Cardiac septum (tissue), 1 donor: ENCODE data around the gene MPP3. TPM values are rescaled to one million over a fixed set of nuclear protein-coding genes. Genes with fewer than 3 reads are reported as not detected.

Experiments
- DNase-seq: peaks from one replicate; pipeline ENCODE4 v3.0.0-alpha.2; 2020; ENCODE audit warnings: low spot score
- intact Hi-C: fragments of 100-400 bp; cut with DNase I; formaldehyde crosslinking; loops from one replicate; pipeline ENCODE4 v1.14.0; 2022
- total RNA-seq: library from RNA; stranded (reverse); fragmentation: NEBNext Ultra II Directional; extraction: Animal tissue kit (Norgen Biotek cat#: 25700); gene quantifications from one replicate; pipeline ENCODE4 v1.2.1, GENCODE V29; 2021
- donor health status: DM: no; HTN: no; CAD: no.

The MPP3 gene
- total RNA-seq, 1 donor from 2014 or later, result 20.0 TPM

DNA sequence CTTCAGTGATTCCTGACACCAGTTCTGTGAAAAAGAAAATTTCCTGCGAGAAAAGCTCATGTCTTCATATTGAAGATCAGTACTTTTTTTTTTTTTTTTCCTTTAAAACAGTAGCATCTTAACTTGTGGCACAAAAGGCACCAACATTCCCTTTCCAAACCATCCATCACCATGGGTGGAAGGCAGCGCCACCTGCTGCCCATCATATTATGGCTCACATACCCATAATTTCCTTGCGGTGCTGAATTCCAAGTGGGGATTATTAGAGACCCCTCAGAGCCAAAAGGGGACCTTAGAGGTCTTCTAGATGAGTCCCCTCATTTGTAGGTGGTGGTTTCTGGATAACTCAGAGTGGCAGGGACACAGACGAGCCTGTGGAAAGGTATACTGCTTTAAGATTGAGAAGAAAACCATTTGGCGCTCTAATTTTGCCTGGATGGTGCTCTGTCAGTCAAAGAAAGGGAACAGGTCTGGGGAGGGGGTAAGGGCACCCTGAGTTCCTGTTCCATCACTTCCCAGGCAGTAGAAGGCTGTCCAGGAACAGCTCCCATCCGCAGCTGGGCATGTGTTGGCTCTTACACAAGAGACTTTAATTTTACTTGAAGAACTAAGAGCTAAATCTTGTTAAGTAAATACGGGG is 66.4 kb downstream of the MPP3 start:
- intact Hi-C loops, result no loop called here
- no peak for DNase-seq

DNA sequence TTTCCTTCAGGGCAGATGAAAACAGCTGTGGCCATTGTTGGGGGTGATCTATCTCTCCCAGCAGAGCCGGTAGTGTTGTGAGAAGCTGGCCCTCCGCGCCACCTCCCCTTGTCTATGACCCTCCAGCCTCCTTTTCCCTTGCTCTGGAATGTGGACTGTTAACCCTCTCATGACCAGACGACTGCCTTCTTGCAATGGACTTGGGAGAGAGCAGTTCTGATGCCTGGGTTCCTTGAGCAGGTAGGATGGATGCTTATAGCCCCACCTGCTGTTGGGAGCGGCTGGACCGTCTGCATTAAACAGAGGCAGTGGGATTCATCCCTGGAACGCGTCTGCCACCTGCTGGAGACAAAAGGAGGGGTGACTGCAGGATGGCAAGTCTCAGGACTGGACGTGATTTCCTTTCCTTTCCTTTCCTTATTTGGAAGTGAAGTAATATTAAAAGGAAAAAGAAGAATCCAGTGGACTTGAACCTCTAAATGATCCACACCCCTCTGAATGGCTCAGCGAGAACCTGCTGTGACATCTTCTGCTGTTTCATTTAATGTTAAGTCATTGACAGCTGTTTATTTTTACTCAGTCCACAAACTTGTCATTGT is 72.6 kb downstream of the MPP3 start:
- intact Hi-C loops, result loop anchor here (1.0 kb wide), 1 partner anchor 66 kb away; no protein-coding TSS in a partner anchor
- DNase-seq, result peak; percentile 95

DNA sequence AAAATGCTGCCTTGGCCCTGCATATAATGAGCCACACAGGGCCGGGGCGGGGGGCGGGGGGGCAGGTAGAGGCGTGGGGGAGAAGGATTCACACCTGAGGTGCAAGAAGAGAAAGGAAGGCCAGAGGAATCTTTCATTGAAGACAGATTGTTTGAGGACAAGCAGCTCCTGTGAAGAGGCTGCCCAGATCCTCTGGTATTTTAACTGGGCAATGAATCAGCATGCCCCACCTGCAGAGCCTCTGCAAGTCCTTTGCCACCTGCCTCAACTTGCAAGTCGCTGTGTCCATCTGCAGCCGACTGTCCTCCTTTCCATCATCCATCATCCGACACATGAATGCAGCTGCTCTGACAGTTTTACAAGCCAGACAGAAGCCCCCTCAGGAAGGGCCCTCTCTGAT is 73.1 kb downstream of the MPP3 start:
- intact Hi-C loops, result loop anchor here (1.0 to 5.0 kb wide), 2 partner anchors 66 to 183 kb away; no protein-coding TSS in a partner anchor
- peak; percentile 39 for DNase-seq

DNA sequence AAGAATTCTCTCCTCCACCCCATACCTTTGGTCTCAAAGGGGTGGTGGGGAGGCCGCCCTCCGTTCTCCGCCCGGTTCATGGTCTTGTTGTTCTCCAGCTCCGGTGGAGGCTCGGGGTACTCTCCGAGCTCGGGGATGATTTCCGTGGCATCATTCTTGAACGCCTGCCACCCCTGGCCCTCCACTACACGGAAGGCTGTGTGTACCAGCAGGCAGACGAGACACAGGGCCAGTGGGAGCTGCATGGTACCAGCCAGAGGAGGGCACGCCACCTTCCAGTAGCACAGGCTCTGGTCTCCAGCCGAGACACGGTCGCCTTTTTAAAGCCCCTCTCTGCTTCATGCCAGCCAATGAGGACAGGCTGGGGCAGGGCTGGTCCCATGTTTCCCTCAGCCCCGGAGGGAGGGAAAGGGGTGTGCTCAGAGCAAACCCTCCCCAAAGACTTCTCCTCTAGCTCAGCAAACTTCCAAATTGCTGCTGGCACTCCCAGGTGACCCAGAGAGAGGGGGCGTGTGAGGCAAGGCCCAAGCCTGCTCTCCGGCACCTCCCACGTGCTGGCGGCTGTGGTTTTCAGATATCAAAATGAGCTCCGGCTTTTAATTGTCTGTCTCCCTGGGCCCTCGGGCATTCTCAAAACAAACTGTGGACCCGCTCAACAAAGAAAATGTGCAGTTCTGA is 74.3 kb downstream of the MPP3 start, which contains the start of gene SOST:
TSS of gene SOST (minus strand) at position 295 of the 678 bp plus-strand sequence. CDS start at position 245, 50 bp downstream.
- DNase-seq, result peak; percentile 57
- intact Hi-C loops, result loop anchor here (5.0 kb wide), 1 partner anchor 181 kb away; no protein-coding TSS in a partner anchor

DNA sequence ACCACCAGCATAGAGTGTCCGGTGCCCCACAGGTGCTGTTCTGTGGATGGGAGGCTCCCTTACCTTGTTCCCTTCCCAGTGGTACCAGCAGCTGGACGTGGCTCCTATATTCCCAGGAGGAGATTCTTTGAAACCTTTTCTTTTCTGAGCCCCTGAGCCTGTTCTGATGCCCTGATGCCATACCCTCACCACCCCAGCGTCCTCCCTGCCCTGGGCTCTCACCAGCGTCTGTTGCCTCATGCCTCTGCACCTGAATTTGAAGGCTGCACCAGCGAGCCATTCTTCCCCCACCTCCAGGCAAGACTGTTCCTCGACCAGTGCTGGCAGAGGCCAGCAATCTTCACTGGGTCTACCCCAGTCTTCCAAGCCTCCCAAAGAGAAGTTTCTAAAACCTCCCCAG is 74.9 kb downstream of the MPP3 start:
- DNase-seq, result peak; percentile 68
- intact Hi-C loops, result loop anchor here (5.0 kb wide), 1 partner anchor 181 kb away; no protein-coding TSS in a partner anchor

- DNase-seq, result peak; percentile 59
- intact Hi-C loops, result loop anchor here (5.0 kb wide), 1 partner anchor 180 kb away; no protein-coding TSS in a partner anchor
These were observed 75.7 kb downstream of the MPP3 start for GRCh38 chr17:43757171-43757660.

GRCh38 chr17:43756201-43756600 is 76.7 kb downstream of the MPP3 start:
- no peak for DNase-seq
- intact Hi-C loops, result loop anchor here (5.0 kb wide), 1 partner anchor 179 kb away; no protein-coding TSS in a partner anchor

- DNase-seq, result peak; percentile 72
- intact Hi-C loops, result loop anchor here (5.0 kb wide), 1 partner anchor 178 kb away; no protein-coding TSS in a partner anchor
These were observed 77.5 kb downstream of the MPP3 start for GRCh38 chr17:43755389-43755875.

- intact Hi-C loops, result loop anchor here (5.0 kb wide), 1 partner anchor 178 kb away; no protein-coding TSS in a partner anchor
- no peak for DNase-seq
These were observed 78.0 kb downstream of the MPP3 start for GRCh38 chr17:43754947-43755346.

DNA sequence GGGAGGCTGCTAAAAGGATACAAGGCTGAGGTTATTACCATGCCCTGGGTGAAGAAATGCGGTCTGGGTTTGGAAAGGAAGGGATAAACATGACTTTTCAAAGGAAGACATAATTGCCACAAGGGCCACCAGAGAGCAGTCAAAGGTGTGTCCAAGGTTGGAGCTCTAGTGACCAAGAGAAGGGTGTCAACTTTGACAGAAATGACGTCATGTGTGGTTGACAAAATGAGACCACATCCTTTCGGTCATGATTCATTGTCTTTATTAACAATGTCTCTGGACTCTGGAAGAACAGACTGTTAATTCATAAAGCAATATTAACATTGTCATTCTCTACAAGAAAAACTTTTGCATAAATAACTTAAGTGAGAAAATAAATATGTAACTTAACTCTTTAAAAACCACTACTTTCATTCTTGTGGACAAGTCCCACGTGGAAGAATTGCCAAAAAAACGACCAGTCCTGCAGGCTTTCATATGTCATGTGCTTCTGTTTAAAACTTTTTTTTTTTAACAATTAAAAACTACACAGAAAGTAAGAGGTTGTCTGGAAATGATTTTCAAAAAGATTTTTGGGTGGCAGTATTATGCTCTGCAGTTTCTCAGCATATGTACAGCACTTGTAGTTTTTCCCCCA is 79.3 kb downstream of the MPP3 start:
- intact Hi-C loops, result no loop called here
- DNase-seq, result peak; percentile 4

Other genes with a start within 250 kb of the MPP3 start
- gene MEOX1, start 171.2 kb downstream of the MPP3 start, total RNA-seq, result 19.8 TPM
- gene SOST, start 74.4 kb downstream of the MPP3 start, total RNA-seq, result 0.24 TPM
- gene DUSP3, start 54.2 kb downstream of the MPP3 start, total RNA-seq, result 224 TPM
- not detected for gene CFAP97D1, start 52.7 kb downstream of the MPP3 start, total RNA-seq
- 13.7 TPM for gene CD300LG, start 14.0 kb upstream of the MPP3 start, total RNA-seq
- gene MPP2, start 74.4 kb upstream of the MPP3 start, total RNA-seq, result 13.8 TPM
- gene PPY, start 109.3 kb upstream of the MPP3 start, total RNA-seq, result not detected
- gene PYY, start 120.8 kb upstream of the MPP3 start, total RNA-seq, result not detected
- gene NAGS, start 171.5 kb upstream of the MPP3 start, total RNA-seq, result 0.51 TPM
- gene TMEM101, start 181.8 kb upstream of the MPP3 start, total RNA-seq, result 12.4 TPM
- 39.2 TPM for gene LSM12, start 233.5 kb upstream of the MPP3 start, total RNA-seq
- 33.6 TPM for gene G6PC3, start 237.6 kb upstream of the MPP3 start, total RNA-seq